ENCODE measurements around the gene MAX.

DNA sequence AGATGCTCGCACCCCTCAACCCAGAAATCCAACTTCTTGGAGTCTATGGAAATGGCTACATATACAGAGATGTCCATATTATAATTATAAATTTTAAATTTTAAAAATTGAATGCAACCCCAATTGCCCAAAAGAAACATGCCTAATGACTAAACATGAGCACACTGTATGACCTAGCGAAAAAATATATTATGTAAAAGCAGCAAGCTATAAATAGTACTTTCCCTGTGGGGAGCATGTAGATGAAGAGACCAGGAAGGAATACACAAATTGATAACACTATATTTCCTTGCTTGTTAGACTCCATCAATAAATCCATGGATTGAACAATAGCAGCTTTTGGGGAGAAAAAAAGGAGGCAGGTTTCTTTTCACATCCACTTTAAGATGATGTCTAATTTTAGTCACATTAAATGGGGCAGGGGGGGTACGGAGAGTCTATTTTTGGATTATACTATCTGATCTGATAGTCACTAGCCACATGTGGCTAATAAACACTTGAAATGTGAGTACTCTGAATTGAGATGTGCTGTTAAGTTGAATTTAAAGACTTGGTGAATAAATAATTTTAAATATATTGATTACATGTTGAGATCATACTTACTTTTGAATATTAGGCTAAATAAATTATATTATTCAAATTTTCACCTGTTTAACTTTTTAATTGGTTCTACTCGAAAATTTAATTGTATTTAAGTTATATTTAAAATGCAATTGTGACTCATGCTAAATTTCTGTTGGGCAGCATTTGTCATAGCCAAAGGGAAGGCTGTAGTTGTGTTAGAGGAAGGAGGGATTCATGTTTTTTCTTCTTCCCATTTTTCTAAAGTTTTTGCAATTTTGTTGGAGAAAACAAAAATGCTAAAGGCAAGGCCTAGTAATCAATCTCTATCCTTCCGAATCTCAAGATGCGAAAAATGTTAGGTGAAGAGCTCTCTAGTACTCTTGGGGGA is 17.5 kb downstream of the MAX start:
- no peak for TF ChIP-seq EZH2 (IDR thresholded peaks at IDR 0.05; ENCODE audit: borderline replicate concordance, insufficient read depth, low read depth, low read length, poor library complexity, severe bottlenecking)
- TF ChIP-seq, protein P1, sequence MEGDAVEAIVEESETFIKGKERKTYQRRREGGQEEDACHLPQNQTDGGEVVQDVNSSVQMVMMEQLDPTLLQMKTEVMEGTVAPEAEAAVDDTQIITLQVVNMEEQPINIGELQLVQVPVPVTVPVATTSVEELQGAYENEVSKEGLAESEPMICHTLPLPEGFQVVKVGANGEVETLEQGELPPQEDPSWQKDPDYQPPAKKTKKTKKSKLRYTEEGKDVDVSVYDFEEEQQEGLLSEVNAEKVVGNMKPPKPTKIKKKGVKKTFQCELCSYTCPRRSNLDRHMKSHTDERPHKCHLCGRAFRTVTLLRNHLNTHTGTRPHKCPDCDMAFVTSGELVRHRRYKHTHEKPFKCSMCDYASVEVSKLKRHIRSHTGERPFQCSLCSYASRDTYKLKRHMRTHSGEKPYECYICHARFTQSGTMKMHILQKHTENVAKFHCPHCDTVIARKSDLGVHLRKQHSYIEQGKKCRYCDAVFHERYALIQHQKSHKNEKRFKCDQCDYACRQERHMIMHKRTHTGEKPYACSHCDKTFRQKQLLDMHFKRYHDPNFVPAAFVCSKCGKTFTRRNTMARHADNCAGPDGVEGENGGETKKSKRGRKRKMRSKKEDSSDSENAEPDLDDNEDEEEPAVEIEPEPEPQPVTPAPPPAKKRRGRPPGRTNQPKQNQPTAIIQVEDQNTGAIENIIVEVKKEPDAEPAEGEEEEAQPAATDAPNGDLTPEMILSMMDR (IDR thresholded peaks at IDR 0.05): no peak
